ENCODE measurements around the gene CNEP1R1.

- no peak for TF ChIP-seq POLR2AphosphoS5 (IDR thresholded peaks at IDR 0.05)
- no peak for TF ChIP-seq CTCF (IDR thresholded peaks at IDR 0.05; ENCODE audit: poor library complexity, severe bottlenecking)
- no peak for TF ChIP-seq SMC3 (conservative IDR thresholded peaks at IDR 0.05; ENCODE audit: poor library complexity)
- TF ChIP-seq, protein P1, sequence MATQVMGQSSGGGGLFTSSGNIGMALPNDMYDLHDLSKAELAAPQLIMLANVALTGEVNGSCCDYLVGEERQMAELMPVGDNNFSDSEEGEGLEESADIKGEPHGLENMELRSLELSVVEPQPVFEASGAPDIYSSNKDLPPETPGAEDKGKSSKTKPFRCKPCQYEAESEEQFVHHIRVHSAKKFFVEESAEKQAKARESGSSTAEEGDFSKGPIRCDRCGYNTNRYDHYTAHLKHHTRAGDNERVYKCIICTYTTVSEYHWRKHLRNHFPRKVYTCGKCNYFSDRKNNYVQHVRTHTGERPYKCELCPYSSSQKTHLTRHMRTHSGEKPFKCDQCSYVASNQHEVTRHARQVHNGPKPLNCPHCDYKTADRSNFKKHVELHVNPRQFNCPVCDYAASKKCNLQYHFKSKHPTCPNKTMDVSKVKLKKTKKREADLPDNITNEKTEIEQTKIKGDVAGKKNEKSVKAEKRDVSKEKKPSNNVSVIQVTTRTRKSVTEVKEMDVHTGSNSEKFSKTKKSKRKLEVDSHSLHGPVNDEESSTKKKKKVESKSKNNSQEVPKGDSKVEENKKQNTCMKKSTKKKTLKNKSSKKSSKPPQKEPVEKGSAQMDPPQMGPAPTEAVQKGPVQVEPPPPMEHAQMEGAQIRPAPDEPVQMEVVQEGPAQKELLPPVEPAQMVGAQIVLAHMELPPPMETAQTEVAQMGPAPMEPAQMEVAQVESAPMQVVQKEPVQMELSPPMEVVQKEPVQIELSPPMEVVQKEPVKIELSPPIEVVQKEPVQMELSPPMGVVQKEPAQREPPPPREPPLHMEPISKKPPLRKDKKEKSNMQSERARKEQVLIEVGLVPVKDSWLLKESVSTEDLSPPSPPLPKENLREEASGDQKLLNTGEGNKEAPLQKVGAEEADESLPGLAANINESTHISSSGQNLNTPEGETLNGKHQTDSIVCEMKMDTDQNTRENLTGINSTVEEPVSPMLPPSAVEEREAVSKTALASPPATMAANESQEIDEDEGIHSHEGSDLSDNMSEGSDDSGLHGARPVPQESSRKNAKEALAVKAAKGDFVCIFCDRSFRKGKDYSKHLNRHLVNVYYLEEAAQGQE (IDR thresholded peaks at IDR 0.05; ENCODE audit: borderline replicate concordance): no peak
- TF ChIP-seq MXI1 (conservative IDR thresholded peaks at IDR 0.05; ENCODE audit: poor library complexity, severe bottlenecking): no peak
- TF ChIP-seq EP300 (conservative IDR thresholded peaks at IDR 0.05; ENCODE audit: poor library complexity, severe bottlenecking): no peak
These were observed 27.2 kb upstream of the CNEP1R1 start for GRCh38 chr16:49997721-49998251.

Data from neural cell (in vitro differentiated cells).